ENCODE results near the gene PLS3.
"Not testable (repeated sequence)": the region's sequence is repeated elsewhere in the genome, so short reads cannot be mapped to it uniquely, and the experiment has no call there.

PLS3 gene

GRCh38 chrX:115616943-115617563 is 56.1 kb downstream of the PLS3 start:
- DNase-seq = no peak

- no peak for DNase-seq
These were observed 61.6 kb downstream of the PLS3 start for GRCh38 chrX:115622534-115622933.

DNA sequence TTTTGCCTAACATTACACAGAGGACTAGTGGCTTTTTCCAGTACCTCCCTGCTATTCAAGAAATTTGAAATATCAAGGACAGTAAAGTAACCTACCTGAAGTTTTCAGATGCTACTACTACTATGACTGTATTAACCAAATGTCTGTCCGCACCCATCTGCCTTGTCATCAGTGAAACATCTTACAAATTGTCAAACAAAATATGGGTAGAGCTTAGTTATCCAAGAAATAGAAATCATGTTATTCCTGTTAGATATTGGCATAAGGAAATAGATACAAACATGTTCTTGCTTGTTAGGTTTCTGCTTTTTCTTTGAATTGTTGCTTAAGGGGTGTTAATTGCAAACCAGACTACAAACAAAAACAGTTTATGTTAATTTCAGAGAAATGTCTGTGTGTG is 63.9 kb downstream of the PLS3 start:
- no peak for DNase-seq

GRCh38 chrX:115625572-115626301 is 64.8 kb downstream of the PLS3 start:
- no peak for DNase-seq

GRCh38 chrX:115630204-115630603 is 69.2 kb downstream of the PLS3 start:
- DNase-seq = no peak

GRCh38 chrX:115632455-115632854 is 71.5 kb downstream of the PLS3 start:
- no peak for DNase-seq

DNA sequence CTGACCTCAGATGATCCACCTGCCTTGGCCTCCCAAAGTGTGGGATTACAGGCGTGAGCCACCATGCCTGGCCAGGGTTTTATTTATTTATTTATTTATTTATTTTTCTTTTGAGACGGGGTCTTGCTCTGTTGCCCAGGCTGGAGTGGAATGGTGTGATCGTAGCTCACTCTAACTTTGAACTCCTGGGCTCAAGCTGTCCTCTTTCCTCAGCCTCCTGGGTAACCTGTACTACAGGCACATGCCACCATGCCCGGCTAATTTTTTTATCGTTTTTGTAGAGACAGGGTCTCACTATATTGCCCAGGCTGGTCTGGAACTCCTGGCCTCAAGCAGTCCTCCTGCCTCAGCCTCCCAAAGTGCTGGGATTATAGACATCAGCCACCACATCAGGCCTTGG is 72.4 kb downstream of the PLS3 start:
- DNase-seq = not testable (repeated sequence)

GRCh38 chrX:115639334-115639880 is 78.4 kb downstream of the PLS3 start:
- no peak for DNase-seq

GRCh38 chrX:115642311-115642710 is 81.3 kb downstream of the PLS3 start:
- no peak for DNase-seq

DNA sequence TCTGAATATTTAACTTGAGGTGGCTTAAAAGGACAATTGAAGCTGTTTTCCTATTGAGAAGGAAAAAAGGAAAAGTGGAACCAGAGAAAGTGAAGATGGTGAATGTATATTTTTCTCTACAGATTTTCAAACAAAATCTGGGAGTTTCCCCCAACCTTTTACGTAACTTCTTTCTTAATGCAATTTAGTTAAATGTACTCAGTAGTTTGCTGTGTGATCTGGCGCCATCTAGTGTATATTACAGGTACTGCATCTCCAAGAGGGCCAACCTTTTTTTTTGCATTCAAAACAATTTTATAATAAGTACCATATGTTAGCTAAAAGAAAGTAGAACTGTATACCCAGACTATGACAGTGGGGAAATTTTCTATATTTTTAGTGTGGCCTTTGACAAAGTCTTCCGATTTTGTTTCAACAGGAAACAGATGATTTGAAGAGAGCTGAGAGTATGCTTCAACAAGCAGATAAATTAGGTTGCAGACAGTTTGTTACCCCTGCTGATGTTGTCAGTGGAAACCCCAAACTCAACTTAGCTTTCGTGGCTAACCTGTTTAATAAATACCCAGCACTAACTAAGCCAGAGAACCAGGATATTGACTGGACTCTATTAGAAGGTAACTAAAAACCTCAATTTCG is 82.0 kb downstream of the PLS3 start:
- DNase-seq = peak; percentile 44

DNA sequence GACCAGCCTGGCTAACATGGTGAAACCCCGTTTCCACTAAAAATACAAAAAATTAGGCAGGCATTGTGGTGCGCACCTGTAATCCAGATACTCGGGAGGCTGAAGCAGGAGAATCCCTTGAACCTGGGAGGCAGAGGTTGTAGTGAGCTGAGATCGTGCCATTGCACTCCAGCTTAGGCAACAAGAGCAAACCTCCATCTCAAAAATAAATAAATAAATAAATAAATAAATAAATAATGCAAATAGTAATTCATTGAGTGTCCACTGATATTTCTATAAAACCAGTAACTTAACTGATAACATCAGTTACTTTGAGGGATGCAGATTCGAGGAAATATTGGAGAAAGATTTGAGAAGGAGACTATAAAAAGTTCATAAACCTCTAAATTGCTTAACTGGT is 83.4 kb downstream of the PLS3 start:
- DNase-seq = not testable (repeated sequence)

DNA sequence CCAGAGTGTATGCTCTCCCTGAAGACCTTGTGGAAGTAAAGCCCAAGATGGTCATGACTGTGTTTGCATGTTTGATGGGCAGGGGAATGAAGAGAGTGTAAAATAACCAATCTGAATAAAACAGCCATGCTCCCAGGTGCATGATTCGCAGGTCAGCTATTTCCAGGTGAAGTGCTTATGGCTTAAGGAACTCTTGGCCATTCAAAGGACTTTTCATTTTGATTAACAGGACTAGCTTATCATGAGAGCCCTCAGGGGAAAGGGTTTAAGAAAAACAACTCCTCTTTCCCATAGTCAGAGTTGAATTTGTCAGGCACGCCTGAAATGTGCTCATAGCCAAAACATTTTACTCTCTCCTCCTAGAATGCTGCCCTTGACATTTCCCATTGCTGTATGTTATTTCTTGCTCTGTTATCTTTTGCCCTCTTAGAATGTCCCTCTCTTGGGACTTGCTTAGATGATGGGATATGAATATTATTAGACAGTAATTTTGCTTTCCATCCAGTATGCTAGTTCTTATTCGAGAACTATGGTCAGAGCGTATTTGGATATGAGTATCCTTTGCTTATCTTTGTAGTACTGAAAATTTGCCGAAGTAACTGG is 88.6 kb downstream of the PLS3 start:
- DNase-seq = no peak

DNA sequence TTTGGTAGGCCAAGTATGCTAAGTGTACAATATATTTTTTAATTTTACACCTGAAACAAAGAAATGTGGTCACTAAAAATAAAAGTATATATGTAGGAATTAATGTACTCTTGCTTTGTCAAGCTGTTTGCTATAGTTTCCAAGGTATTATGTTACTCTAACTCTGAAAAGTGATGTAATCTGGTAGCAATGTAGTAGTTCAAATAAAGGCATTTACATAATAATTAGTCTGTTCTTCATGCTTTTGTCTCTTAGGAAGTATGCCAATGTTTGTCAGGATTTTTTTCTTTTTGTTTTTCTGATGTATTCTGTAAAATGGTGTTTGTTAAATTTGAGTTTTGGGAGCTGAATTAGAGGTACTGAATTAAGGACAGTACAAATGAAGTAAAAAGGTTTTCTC is 89.5 kb downstream of the PLS3 start:
- no peak for DNase-seq

DNA sequence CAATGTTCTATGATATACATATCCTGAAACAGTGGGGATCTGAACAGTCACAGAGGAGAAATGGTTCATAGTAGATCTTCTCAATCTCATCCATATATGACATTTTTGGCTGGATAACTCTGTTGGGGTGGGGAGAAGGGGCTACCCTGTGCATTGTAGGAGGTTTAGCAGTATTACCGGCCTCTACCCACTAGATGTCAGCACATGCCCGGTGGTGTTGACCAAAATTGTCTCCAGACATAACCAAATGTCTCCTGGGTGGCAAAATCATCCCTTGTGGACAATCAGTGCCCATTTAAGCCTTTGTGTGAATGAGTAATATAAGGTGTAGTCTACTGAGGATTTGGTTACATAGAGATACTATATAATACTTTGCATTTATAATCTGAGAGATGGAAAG is 89.9 kb downstream of the PLS3 start:
- peak; percentile 19 for DNase-seq

DNA sequence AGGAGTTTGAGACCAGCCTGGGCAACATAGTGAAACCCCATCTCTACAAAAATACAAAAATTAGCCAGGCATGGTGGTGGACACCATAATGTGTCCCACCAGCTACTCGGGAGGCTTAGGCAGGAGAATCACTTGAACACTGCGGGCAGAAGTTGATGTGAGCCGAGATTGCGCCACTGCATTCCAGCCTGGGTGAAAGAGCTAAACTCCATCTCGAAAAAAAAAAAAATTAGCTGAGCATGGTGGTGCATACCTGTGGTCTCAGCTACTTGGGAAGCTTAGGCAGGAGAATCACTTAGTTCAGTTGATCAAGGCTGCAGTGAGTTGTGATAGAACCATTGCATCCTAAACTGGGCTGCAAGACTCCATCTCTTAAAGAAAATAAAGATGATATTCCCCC is 91.2 kb downstream of the PLS3 start:
- no peak for DNase-seq

DNA sequence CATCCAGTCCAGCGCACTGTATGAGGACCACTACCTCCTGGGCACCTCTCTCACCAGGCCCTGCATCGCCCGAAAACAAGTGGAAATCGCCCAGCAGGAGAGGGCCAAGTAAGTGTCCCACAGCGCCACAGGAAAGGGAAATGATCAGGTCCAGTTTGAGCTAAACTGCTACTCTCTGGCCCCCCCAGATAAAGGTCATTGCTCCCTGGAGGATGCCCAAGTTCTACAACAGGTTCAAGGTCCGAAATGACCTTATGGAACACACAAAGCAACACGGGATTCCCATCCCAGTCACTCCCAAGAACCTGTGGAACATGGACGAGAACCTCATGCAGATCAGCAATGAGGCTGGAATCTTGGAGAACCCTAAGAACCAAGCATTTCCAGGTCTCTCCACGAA is 104.1 kb downstream of the PLS3 start:
- DNase-seq = no peak

DNA sequence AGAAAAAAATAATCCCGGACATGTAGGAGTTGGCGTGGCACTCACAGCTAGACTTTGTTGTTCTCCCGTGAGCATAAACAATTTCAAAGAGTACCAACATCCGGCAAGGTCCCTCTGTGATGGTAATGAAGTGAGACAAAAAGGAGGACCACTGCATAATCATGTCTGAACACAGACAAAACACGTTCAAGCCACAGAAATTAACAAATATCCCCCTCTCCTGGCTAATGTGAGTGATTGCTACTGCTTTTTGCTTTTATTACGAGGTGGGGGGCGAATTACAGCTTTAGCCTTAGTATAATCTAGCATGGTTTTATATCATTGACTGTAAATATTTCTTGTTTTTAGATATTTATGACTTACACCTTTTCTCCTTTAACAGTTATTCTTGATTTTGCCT is 118.5 kb downstream of the PLS3 start:
- no peak for DNase-seq

GRCh38 chrX:115687595-115687994 is 126.6 kb downstream of the PLS3 start:
- no peak for DNase-seq

DNA sequence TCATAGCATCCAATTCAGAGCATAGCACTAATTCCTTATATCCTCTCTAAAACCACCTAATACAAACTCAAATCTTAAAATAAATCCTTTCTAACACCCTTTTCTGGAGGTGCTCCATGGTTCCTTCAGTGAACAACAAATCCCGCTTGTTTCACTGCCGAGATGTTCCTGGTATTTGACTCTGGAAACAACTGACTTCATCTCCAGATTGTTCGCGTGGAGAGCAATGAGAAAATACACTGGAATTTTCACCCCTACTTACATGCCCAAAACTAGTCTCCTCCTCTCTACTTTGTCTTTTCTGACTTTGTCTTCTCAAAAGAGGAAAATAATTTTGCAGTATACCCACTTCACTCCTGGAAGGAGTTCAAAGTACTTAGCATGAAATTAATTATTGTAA is 129.0 kb downstream of the PLS3 start:
- no peak for DNase-seq

DNA sequence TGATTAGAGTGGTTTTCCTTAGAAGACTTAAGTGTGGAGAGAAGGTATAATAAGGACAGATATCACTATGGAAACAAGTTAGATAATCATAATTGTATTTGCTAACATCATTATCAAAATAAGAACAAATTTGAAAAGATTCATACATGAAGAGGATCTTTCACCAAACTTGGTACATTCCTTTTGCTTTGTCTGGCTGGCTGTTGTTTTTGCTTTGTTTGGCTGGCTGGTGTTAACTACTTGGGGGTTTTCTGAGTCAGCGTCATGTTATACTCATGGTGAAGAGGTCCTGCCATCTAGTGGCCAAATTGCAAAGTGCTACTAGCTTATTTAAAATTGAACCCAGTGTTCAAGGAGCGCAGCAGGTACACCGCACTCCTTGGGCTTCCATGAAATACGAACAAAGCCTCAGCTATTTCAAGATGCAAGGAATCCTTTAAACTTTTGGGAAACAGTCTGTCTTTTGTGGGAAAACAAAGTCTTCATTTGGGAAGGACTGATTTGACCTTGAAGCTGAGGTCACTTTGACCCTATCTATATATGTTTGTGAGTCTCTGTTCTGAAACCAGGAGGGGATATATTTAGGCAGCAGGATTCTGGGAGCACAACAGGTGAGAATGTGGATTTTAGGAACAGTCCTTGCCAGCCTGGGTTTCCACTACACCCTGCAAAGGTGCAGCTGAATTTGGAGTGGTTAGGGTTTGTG is 129.7 kb downstream of the PLS3 start:
- peak; percentile 58 for DNase-seq

DNA sequence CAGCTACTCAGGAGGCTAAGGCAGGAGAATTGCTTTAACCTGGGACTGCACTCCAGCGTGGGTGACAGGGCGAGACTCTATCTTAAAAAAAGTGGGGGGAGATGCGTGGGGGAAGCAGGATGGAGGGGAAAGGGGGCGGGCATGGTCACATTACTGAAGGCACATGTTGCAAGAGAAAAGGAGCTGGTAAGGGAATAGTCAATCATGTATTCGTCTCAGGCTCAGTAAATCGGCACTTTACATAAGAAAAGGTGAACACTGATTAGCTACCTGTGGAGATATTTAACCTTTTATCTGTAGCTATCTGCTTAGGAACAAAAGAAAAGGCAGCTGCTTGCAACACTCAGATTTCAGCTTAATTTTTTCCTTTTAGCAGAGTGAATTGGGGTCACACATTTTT is 132.5 kb downstream of the PLS3 start:
- no peak for DNase-seq

- no peak for DNase-seq
These were observed 133.1 kb downstream of the PLS3 start for GRCh38 chrX:115694028-115694427.

DNA sequence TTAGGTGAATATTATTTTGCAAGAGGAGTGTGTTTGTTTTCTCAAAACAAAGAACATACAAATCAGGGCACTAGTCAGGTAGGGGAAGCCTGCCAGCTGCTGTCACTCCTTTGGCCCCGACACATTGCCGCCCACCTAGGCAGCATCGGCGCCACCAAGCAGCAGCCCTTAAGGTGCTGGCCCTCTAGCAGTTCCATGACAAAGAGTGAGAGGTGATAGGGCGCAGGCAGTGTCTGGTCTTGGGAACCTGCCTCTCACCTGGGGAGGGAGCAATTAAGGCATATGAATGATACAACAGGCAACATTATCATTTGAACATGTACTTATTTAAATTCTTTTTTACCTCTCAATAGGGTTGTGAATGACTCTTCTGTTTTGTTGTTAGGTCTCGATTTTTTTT is 135.1 kb downstream of the PLS3 start:
- no peak for DNase-seq

All from CD4-positive, alpha-beta T cell treated with Interleukin-17A for 4 hours (primary cell).